DND-41 (cell line): ENCODE results near the gene XPO6.

Source experiments
- ATAC-seq: fragments of 200-7000 bp; cut with Tn5 transposase; 3 replicates; pipeline ENCODE4 v1.9.1; 2021; ENCODE audit warnings: low read depth; ENCODE audit not compliant: insufficient read depth
- DNase-seq: peaks from one replicate; pipeline ENCODE4 v3.0.0-alpha.2; 2020
- H2AFZ ChIP-seq: 2 replicates; pipeline ENCODE4 v1.6.0; 2012; ENCODE audit warnings: low read depth, low read length
- H3K27ac ChIP-seq: 2 replicates; pipeline ENCODE4 v1.5.1; 2012; ENCODE audit warnings: low read length, inconsistent platforms
- H3K27me3 ChIP-seq: fragments of 200-600 bp; sonication (generic); 2 replicates; pipeline ENCODE4 v1.6.0; 2012; ENCODE audit warnings: low read length, mild to moderate bottlenecking, inconsistent platforms; ENCODE audit not compliant: insufficient read depth, poor library complexity
- H3K36me3 ChIP-seq: 2 replicates; pipeline ENCODE4 v1.5.1; 2012; ENCODE audit warnings: low read length, inconsistent platforms; ENCODE audit not compliant: insufficient read depth
- H3K4me1 ChIP-seq: 2 replicates; pipeline ENCODE4 v1.5.1; 2012; ENCODE audit warnings: mild to moderate bottlenecking, low read length; ENCODE audit not compliant: insufficient read depth
- H3K4me2 ChIP-seq: 2 replicates; pipeline ENCODE4 v1.6.0; 2012; ENCODE audit warnings: mild to moderate bottlenecking, moderate library complexity, low read length, inconsistent platforms; ENCODE audit not compliant: insufficient read depth
- H3K4me3 ChIP-seq, 2 experiments: fragments of 200-600 bp in 1 of 2; shearing (Covaris generic) in 1 of 2; 2 replicates each; pipeline ENCODE4 v1.5.1; 2012 to 2016; ENCODE audit warnings: inconsistent platforms in 2 of 2, low read length in 2 of 2, mild to moderate bottlenecking in 2 of 2, low read depth in 1 of 2, moderate library complexity in 1 of 2
- H3K79me2 ChIP-seq: 2 replicates; pipeline ENCODE4 v1.6.0; 2012; ENCODE audit warnings: low read length, inconsistent platforms; ENCODE audit not compliant: insufficient read depth
- H3K9ac ChIP-seq: 2 replicates; pipeline ENCODE4 v1.6.0; 2012; ENCODE audit warnings: low read depth, mild to moderate bottlenecking, inconsistent platforms, low read length, moderate library complexity
- H3K9me3 ChIP-seq: 2 replicates; pipeline ENCODE4 v1.5.1; 2012; ENCODE audit warnings: low read length, moderate library complexity, mild to moderate bottlenecking, inconsistent platforms; ENCODE audit not compliant: insufficient read depth, severe bottlenecking
- H4K20me1 ChIP-seq: 2 replicates; pipeline ENCODE4 v1.6.0; 2012; ENCODE audit warnings: low read length; ENCODE audit not compliant: insufficient read depth
- CTCF ChIP-seq: IDR thresholded peaks from 2 replicates; pipeline ENCODE4 v1.5.1; 2012; ENCODE audit warnings: borderline replicate concordance, low read length, moderate library complexity, mild to moderate bottlenecking; ENCODE audit not compliant: poor library complexity, severe bottlenecking; ENCODE audit errors: extremely low read depth
- EZH2 ChIP-seq: IDR thresholded peaks from 3 replicates; pipeline ENCODE4 v1.6.1; 2012; ENCODE audit warnings: borderline replicate concordance, low read depth, mild to moderate bottlenecking, moderate library complexity, low read length, inconsistent platforms; ENCODE audit not compliant: severe bottlenecking

The XPO6 gene

GRCh38 chr16:28133666-28134065 is 78.1 kb downstream of the XPO6 start:
- Histone ChIP-seq H3K27me3 (no peaks in the 10 kb centered on the region), H3K27ac (no peak overlapping the region), H3K36me3 (peaks cover 93% of the 10 kb centered on the region), H3K9ac (no peak overlapping the region), H3K4me3 (no peak overlapping the region), H3K79me2 (peaks cover 8% of the 10 kb centered on the region), H3K9me3 (no peaks in the 10 kb centered on the region), H3K4me2 (no peak overlapping the region), H4K20me1 (peaks cover 29% of the 10 kb centered on the region; the same call in 1 of the 2 replicates), H2AFZ (no peak overlapping the region), H3K4me1 (peaks cover 5% of the 10 kb centered on the region)
- DNase-seq (no peak), ATAC-seq (no peak)
- TF ChIP-seq CTCF (no peak), EZH2 (no peak)

GRCh38 chr16:28131743-28132393 is 79.9 kb downstream of the XPO6 start:
- no peaks in the 10 kb centered on the region for H3K27me3 ChIP-seq
- peaks cover 34% of the 10 kb centered on the region; the same call in 1 of the 2 replicates for H4K20me1 ChIP-seq
- H3K4me3 ChIP-seq = no peak overlapping the region
- no peak for TF ChIP-seq CTCF
- TF ChIP-seq EZH2 = no peak
- no peak overlapping the region for H3K9ac ChIP-seq
- H3K9me3 ChIP-seq = no peaks in the 10 kb centered on the region
- H3K27ac ChIP-seq = no peak overlapping the region
- no peak for DNase-seq
- peaks cover under 1% of the 10 kb centered on the region for H3K4me1 ChIP-seq
- no peak overlapping the region for H3K4me2 ChIP-seq
- peaks cover 3% of the 10 kb centered on the region; the same call in 1 of the 2 replicates for H3K79me2 ChIP-seq
- no peak for ATAC-seq
- H3K36me3 ChIP-seq = peaks cover 99% of the 10 kb centered on the region
- no peak overlapping the region for H2AFZ ChIP-seq

- Histone ChIP-seq H4K20me1 (peaks cover 32% of the 10 kb centered on the region; the same call in 1 of the 2 replicates), H3K9ac (no peak overlapping the region), H3K9me3 (no peaks in the 10 kb centered on the region), H3K27me3 (no peaks in the 10 kb centered on the region), H3K4me2 (no peak overlapping the region), H2AFZ (no peak overlapping the region), H3K36me3 (peaks cover 99% of the 10 kb centered on the region), H3K4me1 (no peaks in the 10 kb centered on the region), H3K4me3 (no peak overlapping the region), H3K27ac (no peak overlapping the region), H3K79me2 (no peaks in the 10 kb centered on the region)
- TF ChIP-seq EZH2 = no peak
- ATAC-seq = no peak
- DNase-seq = no peak
Measured at GRCh38 chr16:28131181-28131580, 80.6 kb downstream of the XPO6 start.
